ENCODE measurements around the gene KRT76. TPM values are rescaled to one million over a fixed set of nuclear protein-coding genes. Genes with fewer than 3 reads are reported as not detected.

KRT76 gene
- total RNA-seq, 4 donors from 2014 or later: not detected

DNA sequence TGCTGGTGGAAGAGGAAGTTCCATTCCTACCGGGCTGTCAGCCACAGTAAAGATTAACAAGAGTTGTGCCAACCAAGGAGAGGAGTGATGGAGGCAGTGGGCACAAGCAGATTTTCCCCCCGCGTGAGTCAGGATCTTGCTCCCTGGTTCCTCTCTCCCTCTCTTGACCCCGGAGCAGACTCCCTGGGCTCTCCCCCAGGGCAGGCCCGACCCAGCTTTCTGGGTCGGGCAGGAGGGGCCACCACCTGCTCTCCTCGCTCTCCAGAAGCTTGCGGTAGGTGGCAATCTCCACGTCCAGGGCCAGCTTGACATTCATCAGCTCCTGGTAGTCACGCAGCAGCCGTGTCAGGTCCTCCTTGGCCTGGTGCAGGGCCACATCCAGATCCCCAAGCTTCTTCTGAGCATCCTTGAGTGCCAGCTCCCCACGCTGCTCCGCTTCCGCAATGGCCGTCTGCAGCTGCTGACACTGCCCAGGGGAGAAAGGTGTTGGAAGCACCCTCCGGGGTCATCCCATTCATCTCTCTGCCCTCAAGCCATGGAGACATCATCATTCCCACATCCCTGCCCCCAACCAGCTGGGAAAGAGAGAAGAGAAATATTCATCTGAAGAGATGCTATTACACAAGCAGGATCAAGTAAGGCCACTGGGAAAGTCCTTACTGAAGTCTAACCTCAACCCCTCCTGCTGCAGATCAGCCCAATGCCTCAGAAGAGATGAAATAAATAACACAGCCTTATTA, 45.8 kb upstream of the KRT76 start:
- Histone ChIP-seq H3K4me1 (peaks cover 0 to 8% (median 4%) of the 10 kb centered on the region in 4 donors), H3K4me3 (no peak overlapping the region), H3K36me3 (no peaks in the 10 kb centered on the region), H3K27me3 (peaks cover 0 to 20% (median 0%) of the 10 kb centered on the region in 4 donors), H3K27ac (replicated peaks in 1 of 4) (no peak overlapping the region), H3K9me3 (no peaks in the 10 kb centered on the region)
- WGBS: 80% methylated on average over 8 of the region's 16 CpGs
- TF ChIP-seq EP300 (IDR thresholded peaks at IDR 0.05) (no peak), POLR2A (IDR thresholded peaks at IDR 0.05; ENCODE audit: low read depth) (no peak), POLR2AphosphoS5 (IDR thresholded peaks at IDR 0.05) (no peak)
- TF ChIP-seq, protein P1, sequence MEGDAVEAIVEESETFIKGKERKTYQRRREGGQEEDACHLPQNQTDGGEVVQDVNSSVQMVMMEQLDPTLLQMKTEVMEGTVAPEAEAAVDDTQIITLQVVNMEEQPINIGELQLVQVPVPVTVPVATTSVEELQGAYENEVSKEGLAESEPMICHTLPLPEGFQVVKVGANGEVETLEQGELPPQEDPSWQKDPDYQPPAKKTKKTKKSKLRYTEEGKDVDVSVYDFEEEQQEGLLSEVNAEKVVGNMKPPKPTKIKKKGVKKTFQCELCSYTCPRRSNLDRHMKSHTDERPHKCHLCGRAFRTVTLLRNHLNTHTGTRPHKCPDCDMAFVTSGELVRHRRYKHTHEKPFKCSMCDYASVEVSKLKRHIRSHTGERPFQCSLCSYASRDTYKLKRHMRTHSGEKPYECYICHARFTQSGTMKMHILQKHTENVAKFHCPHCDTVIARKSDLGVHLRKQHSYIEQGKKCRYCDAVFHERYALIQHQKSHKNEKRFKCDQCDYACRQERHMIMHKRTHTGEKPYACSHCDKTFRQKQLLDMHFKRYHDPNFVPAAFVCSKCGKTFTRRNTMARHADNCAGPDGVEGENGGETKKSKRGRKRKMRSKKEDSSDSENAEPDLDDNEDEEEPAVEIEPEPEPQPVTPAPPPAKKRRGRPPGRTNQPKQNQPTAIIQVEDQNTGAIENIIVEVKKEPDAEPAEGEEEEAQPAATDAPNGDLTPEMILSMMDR (IDR thresholded peaks at IDR 0.05): no peak
- intact Hi-C loops (cut with DNase I): no loop called here
- DNase-seq (ENCODE audit: extremely low spot score): no peak

- WGBS: 74% methylated on average over 7 of the region's 10 CpGs
These were observed 44.9 kb upstream of the KRT76 start for GRCh38 chr12:52821826-52822660.

DNA sequence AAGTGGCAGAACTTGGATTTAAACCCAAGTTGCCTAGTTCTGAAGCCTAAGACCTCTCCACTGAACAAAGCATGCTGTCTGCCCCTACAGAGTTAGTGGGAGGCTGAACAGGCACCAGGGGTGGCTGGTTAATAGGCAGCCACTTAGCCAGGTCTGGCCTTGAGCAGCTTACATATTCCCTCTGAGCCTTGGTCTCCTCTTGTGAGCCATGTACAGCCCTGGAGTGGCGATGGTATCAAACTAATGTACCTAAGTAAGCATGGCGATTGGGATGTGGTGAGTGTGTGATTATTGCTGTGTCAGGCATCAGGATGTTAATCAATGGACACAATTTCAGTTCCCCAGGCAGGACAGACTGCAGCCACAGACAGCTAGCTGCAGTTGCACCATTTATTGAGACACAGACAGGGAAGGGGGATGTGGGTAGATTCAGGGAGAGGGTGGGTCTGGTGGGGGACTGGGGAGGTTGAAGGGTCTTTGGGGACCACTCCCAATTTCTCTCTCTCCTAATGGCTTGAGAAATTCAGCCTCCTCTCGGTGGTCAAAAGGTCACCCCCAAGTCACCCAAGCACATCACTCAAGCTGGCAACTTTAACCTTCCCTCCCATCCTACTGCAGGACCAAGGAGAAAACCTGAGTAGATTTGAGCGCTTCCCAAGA, 44.1 kb upstream of the KRT76 start:
- TF ChIP-seq, protein P1 (IDR thresholded peaks at IDR 0.05): no peak
- TF ChIP-seq POLR2A (IDR thresholded peaks at IDR 0.05; ENCODE audit: low read depth): no peak
- TF ChIP-seq POLR2AphosphoS5 (IDR thresholded peaks at IDR 0.05): no peak
- TF ChIP-seq EP300 (IDR thresholded peaks at IDR 0.05): no peak
- intact Hi-C loops (cut with DNase I): no loop called here
- Histone ChIP-seq H3K27me3 (peaks cover 0 to 24% (median 0%) of the 10 kb centered on the region in 4 donors), H3K4me3 (no peak overlapping the region), H3K36me3 (no peaks in the 10 kb centered on the region), H3K27ac (replicated peaks in 1 of 4) (no peak overlapping the region), H3K9me3 (no peaks in the 10 kb centered on the region), H3K4me1 (peaks cover 0 to 8% (median 4%) of the 10 kb centered on the region in 4 donors)
- WGBS: 70% methylated on average over 4 of the region's 4 CpGs
- no peak for DNase-seq (ENCODE audit: extremely low spot score)

More at GRCh38 chr12:52821826-52822660, 44.9 kb upstream of the KRT76 start:
- no peaks in the 10 kb centered on the region for H3K9me3 ChIP-seq
- H3K4me1 ChIP-seq: peaks cover 0 to 8% (median 4%) of the 10 kb centered on the region in 4 donors
- peaks cover 0 to 23% (median 0%) of the 10 kb centered on the region in 4 donors for H3K27me3 ChIP-seq
- no peaks in the 10 kb centered on the region for H3K36me3 ChIP-seq
- TF ChIP-seq POLR2AphosphoS5 (IDR thresholded peaks at IDR 0.05): no peak
- TF ChIP-seq, protein P1 (IDR thresholded peaks at IDR 0.05): no peak
- no peak for TF ChIP-seq EP300 (IDR thresholded peaks at IDR 0.05)
- TF ChIP-seq POLR2A (IDR thresholded peaks at IDR 0.05; ENCODE audit: low read depth): no peak
- no peak overlapping the region for H3K4me3 ChIP-seq
- H3K27ac ChIP-seq (replicated peaks in 1 of 4): no peak overlapping the region
- intact Hi-C loops (cut with DNase I): no loop called here
- no peak for DNase-seq (ENCODE audit: extremely low spot score)

DNA sequence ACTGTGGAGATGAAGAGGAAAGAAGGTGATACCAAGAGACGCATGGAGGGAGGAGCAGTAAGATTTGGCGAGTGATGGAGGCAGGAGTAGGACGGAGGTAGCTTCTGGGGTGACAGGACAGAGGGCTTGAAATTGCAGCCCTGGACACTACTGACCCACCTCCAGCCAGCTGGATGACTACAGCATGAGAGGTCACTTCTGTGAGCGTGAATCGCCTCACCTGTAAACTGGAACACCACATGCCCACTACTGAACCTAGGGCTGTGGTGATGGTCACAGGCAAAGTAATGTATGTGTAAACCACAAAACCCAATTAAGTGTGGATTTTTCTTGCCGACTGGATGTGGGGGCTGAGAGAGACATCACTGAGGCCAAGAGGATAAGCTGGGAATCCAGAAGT, 43.4 kb upstream of the KRT76 start:
- Histone ChIP-seq H3K27ac (replicated peaks in 1 of 4) (no peak overlapping the region), H3K27me3 (peaks cover 0 to 24% (median 0%) of the 10 kb centered on the region in 4 donors), H3K9me3 (no peaks in the 10 kb centered on the region), H3K4me1 (peaks cover 0 to 8% (median 4%) of the 10 kb centered on the region in 4 donors), H3K36me3 (no peaks in the 10 kb centered on the region), H3K4me3 (no peak overlapping the region)
- intact Hi-C loops (cut with DNase I): no loop called here
- WGBS: 91% methylated on average over 6 of the region's 6 CpGs
- TF ChIP-seq, protein P1 (IDR thresholded peaks at IDR 0.05): no peak
- no peak for TF ChIP-seq POLR2A (IDR thresholded peaks at IDR 0.05; ENCODE audit: low read depth)
- no peak for TF ChIP-seq POLR2AphosphoS5 (IDR thresholded peaks at IDR 0.05)
- no peak for TF ChIP-seq EP300 (IDR thresholded peaks at IDR 0.05)
- DNase-seq (ENCODE audit: extremely low spot score): no peak

Data from esophagus muscularis mucosa (tissue), 4 donors.